Midbrain (tissue), 1 donor: ENCODE data around the gene MAB21L1.

Experiments
- DNase-seq: peaks from one replicate; lab custom pipeline; 2025; lab: John Stamatoyannopoulos, UW

MAB21L1 gene

GRCh38 chr13:35479706-35480105, 3.2 kb upstream of the MAB21L1 start:
- no peak for DNase-seq

- no peak for DNase-seq
Measured at GRCh38 chr13:35479038-35479492, 2.6 kb upstream of the MAB21L1 start.

- DNase-seq, result no peak
Measured at GRCh38 chr13:35478271-35479037, 2.0 kb upstream of the MAB21L1 start.

- no peak for DNase-seq
Measured at GRCh38 chr13:35477386-35477946, 977 bp upstream of the MAB21L1 start.

GRCh38 chr13:35475212-35475959, 1.1 kb downstream of the MAB21L1 start:
- DNase-seq, result peak; percentile 36

GRCh38 chr13:35474496-35475211, 1.8 kb downstream of the MAB21L1 start:
- no peak for DNase-seq

DNA sequence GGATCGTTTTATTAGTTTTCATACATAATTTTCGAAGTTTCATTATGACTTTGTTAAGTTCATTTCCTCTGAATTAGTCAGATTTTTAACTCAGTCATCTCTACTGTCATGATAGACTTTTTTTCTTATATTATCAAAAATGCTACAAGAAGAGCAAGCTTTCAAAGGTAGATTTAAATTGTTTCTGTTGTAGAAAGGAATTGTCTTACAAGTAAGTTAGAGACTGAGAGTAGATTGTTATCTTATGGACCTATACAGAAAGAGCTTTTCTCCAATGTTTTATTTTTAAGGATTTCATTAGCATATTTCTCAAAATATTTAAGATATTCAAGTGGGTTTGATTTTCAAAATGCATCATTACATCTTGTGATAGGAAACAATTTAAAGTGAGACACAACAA, 2.7 kb downstream of the MAB21L1 start:
- no peak for DNase-seq

GRCh38 chr13:35473206-35473775, 3.2 kb downstream of the MAB21L1 start:
- no peak for DNase-seq

DNA sequence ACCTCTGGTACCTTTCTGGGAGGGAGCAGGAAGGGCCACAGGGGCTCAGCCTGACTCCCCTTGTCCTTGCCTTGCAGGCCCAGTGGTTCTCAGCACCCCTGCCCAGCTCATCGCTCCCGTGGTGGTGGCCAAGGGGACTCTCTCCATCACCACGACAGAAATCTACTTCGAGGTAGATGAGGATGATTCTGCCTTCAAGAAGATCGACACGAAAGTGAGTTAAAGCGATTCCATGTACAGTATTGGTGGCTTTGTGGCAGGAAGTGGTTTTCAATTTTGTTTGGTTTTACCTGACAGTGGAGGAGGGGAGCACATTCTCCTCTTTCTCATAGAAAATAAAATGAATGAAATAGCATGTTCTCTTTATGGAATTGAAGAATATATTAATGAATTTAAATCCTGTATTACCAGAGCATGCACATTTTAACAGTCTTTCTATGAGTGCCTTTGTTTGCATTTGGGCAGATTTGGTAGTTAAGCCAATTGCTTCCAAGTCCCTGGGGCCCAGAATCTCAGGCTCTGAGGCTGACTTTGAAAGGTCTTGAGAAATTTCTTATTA, 4.1 kb downstream of the MAB21L1 start:
- no peak for DNase-seq

- DNase-seq, result no peak
Measured at GRCh38 chr13:35471706-35472322, 4.7 kb downstream of the MAB21L1 start.

DNA sequence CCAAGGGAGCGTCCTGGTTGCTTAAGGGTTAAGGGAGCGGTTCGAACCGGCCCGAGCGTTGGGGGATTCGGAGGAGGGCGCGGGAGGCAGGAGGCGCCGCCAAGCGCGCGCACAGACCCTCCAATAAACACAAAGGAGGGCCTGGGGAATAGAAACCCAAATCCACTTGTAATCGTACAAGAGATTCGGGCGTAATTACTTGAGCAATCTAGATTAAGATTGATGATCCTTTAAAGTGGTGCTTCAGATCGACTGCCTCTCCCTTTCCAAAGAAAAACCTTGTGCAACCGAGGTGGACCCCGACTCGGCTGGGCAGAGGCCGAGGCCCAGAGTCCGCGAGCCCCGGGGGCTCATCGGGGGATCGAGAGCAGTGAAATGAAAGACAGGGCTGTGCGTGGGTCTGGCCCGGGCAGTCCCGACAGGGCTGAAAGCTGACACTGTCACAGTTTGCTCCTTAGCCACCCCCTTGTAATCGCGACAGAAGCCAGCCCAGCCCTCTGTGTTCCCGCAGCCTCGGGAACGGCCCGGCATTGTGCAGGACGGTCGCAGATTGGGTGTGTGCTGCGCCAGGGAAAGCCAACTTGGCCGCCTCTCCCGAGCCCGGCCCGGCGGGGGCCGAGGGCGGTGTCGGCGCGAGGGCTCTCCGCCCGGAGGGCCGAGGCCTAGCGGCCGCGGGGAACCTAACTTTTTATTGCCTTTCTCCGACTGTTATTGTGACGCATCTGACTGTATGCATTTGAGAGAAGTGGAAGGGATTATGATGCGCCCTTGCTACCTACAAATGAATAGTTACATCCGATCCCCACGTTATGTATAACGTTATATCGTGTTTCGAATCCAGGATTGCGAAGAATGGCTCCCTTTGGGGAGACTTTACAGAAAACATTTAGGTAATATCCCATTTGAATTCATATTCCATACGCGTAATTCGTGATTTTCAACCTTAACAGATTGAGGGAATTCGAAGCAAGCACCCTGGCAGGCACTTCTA, 5.5 kb downstream of the MAB21L1 start:
- peak; percentile 55 for DNase-seq

DNA sequence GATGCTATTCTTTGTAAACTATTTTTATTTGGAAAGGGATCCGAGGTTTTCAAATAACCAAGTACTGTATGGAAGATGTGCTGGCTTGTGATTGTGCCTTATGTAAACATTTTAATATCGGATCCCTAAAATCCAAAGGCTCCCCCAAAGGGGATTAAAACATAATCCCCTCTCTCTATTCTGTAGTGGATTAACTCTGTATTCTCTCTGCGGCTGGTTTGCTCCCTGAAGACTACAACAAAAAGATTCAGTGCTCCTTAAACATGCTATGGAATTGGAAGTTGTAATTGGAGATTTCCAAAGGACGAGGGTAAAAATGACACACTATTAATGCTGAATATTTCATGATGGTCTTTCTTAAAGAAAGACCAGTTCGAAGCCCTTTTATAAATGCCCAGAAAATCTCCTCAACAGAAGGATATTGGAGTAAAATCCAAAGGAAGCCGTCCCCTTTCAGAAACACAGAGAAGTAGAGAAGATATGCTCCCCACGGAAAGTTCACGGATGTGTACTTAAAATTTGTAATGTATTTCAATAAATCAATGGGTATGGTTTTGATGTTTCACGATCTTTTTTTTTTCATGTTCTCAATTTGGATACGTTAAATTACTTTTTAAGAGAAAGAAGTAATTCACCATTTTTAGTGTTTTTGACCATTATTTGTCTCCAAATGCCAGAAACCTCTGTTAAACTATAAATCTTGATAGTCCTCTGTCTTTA, 6.5 kb downstream of the MAB21L1 start:
- no peak for DNase-seq

GRCh38 chr13:35468195-35468594, 8.3 kb downstream of the MAB21L1 start:
- DNase-seq, result no peak

GRCh38 chr13:35465371-35465770, 11.1 kb downstream of the MAB21L1 start:
- DNase-seq, result no peak

GRCh38 chr13:35460061-35460460, 16.4 kb downstream of the MAB21L1 start:
- DNase-seq, result no peak

GRCh38 chr13:35457258-35457657, 19.2 kb downstream of the MAB21L1 start:
- DNase-seq, result no peak

- DNase-seq, result no peak
Measured at GRCh38 chr13:35455022-35455421, 21.5 kb downstream of the MAB21L1 start.

DNA sequence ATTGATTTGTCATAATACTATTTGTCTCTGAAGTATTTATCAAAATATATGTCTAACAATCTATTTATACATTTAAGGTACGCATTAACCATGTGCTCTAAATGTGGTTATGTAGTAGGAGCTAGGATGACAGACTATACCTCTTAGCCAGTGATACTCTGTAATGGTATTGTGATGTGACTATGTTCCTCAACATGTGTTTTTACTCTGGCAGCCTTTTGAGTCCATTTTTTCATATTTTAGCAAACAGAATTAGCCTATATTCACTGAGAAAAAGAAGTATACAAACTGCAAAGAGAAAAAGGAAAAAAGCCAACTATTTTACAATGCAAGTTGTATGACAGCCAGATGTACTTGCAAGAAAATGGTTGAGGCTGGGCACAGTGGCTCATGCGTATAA, 26.7 kb downstream of the MAB21L1 start:
- no peak for DNase-seq

DNA sequence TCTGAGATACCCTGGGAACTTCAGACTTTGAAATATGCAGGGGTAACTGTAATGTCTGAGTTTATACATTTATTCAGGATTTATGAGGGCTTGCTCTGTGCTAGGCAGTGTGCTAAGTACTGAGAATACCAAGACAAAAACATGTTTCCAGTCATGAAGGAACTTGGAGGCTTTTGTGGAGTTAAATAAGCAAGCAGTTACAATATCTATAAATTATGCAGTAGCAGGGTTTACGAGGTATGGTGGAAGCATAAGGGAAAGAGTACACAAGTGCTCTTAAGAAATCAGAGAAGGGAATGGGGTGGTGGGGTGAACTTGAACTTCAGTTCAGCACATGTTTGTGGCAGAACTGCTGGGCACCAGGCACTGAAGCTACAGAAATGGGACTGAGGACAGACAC, 28.0 kb downstream of the MAB21L1 start:
- no peak for DNase-seq
